Endodermal cell (in vitro differentiated cells): Measurements from ENCODE around the gene CNTNAP1. TPM values are rescaled to one million over a fixed set of nuclear protein-coding genes. Genes with fewer than 3 reads are reported as not detected.

Experiments
- DNase-seq: peaks from one replicate; pipeline ENCODE4 v3.0.0-alpha.2; 2017
- H3K27ac ChIP-seq: 2 replicates; pipeline ENCODE4 v1.5.1; 2013; ENCODE audit warnings: mild to moderate bottlenecking, low read depth, low read length, moderate library complexity
- H3K27me3 ChIP-seq: 2 replicates; pipeline ENCODE4 v1.6.1; 2013; ENCODE audit warnings: mild to moderate bottlenecking, low read length, moderate library complexity; ENCODE audit not compliant: insufficient read depth, control insufficient read depth, poor library complexity, severe bottlenecking
- H3K36me3 ChIP-seq: 2 replicates; pipeline ENCODE4 v1.7.0; 2013; ENCODE audit warnings: mild to moderate bottlenecking, low read length, moderate library complexity; ENCODE audit not compliant: control insufficient read depth, insufficient read depth
- H3K4me1 ChIP-seq: one replicate; pipeline ENCODE4 v1.7.0; 2013; ENCODE audit warnings: low read length; ENCODE audit not compliant: control insufficient read depth, insufficient read depth
- H3K4me3 ChIP-seq: 2 replicates; pipeline ENCODE4 v1.5.1; 2013; ENCODE audit warnings: mild to moderate bottlenecking, low read length, moderate library complexity
- H3K9ac ChIP-seq: 2 replicates; pipeline ENCODE4 v1.6.1; 2013; ENCODE audit warnings: mild to moderate bottlenecking, low read length, moderate library complexity; ENCODE audit not compliant: poor library complexity, severe bottlenecking; ENCODE audit errors: extremely low read depth
- H3K9me3 ChIP-seq: 2 replicates; pipeline ENCODE4 v1.6.1; 2013; ENCODE audit warnings: mild to moderate bottlenecking, low read length, moderate library complexity; ENCODE audit not compliant: control insufficient read depth
- H3K27ac Mint-ChIP-seq: 2 replicates; pipeline ENCODE4 v1.8.0; 2020; ENCODE audit warnings: mixed read lengths
- H3K27me3 Mint-ChIP-seq: 2 replicates; pipeline ENCODE4 v1.8.0; 2021; ENCODE audit warnings: mild to moderate bottlenecking, mixed read lengths; ENCODE audit not compliant: insufficient read depth
- H3K36me3 Mint-ChIP-seq: 2 replicates; pipeline ENCODE4 v1.8.0; 2020; ENCODE audit warnings: low read depth, mixed read lengths
- H3K4me1 Mint-ChIP-seq: 2 replicates; pipeline ENCODE4 v1.8.0; 2020; ENCODE audit warnings: mixed read lengths
- H3K4me3 Mint-ChIP-seq: 2 replicates; pipeline ENCODE4 v1.8.0; 2020; ENCODE audit warnings: mild to moderate bottlenecking, moderate library complexity, mixed read lengths
- H3K9me3 Mint-ChIP-seq: 2 replicates; pipeline ENCODE4 v1.8.0; 2020; ENCODE audit warnings: mild to moderate bottlenecking, mixed read lengths
- WGBS, 2 experiments: methylation state at CpG; one replicate each; pipeline versions ENCODE4 v1.1.5 to v1.1.7; 2013; ENCODE audit warnings: missing lambda C conversion rate in 2 of 2, mixed read lengths in 1 of 2; ENCODE audit not compliant: insufficient coverage in 1 of 2, insufficient read length in 1 of 2; 5-methylcytosine and 5-hydroxymethylcytosine counted together
- total RNA-seq, 2 donors: library from RNA; stranded (reverse); fragmentation: NEBNext Ultra II Directional in 1 of 2; extraction: Animal tissue kit (Norgen Biotek cat#: 25700) in 1 of 2; gene quantifications; 2 replicates in 1 of 2; 3 replicates in 1 of 2; pipeline ENCODE4 v1.2.1, GENCODE V29; 2021
- TF ChIP-seq, protein P1 (sequence below): fragments of 200-600 bp; sonication (generic); conservative IDR thresholded peaks from 2 replicates; pipeline ENCODE4 v1.5.0; 2021; ENCODE audit warnings: antibody characterized with exemption, mild to moderate bottlenecking

CNTNAP1 gene
- total RNA-seq, 2 donors from 2014 or later, result 9.9 to 18.9 TPM

DNA sequence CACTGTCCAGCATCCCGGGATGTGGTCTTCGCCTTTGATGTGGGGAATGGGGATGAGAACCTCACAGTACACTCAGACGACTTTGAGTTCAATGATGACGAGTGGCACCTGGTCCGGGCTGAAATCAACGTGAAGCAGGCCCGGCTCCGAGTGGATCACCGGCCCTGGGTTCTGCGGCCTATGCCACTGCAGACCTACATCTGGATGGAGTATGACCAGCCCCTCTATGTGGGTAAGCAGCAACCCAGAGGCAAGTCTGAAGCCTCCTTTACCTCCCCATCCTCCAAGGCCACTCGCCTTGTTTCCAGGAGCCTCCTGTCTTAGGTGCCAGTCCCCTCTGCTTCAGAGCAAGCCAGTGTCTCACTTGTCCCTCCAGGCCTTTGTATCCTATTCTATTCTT lies 10.2 kb downstream of the CNTNAP1 start:
- Histone ChIP-seq H3K27ac (no peak overlapping the region), H3K9me3 (no peaks in the 10 kb centered on the region), H3K4me3 (no peak overlapping the region), H3K9ac (no peak overlapping the region), H3K27me3 (no peaks in the 10 kb centered on the region), H3K4me1 (no peaks in the 10 kb centered on the region), H3K36me3 (peaks cover 11% of the 10 kb centered on the region)
- TF ChIP-seq, protein P1, sequence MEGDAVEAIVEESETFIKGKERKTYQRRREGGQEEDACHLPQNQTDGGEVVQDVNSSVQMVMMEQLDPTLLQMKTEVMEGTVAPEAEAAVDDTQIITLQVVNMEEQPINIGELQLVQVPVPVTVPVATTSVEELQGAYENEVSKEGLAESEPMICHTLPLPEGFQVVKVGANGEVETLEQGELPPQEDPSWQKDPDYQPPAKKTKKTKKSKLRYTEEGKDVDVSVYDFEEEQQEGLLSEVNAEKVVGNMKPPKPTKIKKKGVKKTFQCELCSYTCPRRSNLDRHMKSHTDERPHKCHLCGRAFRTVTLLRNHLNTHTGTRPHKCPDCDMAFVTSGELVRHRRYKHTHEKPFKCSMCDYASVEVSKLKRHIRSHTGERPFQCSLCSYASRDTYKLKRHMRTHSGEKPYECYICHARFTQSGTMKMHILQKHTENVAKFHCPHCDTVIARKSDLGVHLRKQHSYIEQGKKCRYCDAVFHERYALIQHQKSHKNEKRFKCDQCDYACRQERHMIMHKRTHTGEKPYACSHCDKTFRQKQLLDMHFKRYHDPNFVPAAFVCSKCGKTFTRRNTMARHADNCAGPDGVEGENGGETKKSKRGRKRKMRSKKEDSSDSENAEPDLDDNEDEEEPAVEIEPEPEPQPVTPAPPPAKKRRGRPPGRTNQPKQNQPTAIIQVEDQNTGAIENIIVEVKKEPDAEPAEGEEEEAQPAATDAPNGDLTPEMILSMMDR, result no peak
- H3K36me3 Mint-ChIP-seq, result peaks cover 14% of the 10 kb centered on the region
- no peaks in the 10 kb centered on the region for H3K9me3 Mint-ChIP-seq
- H3K4me1 Mint-ChIP-seq, result no peaks in the 10 kb centered on the region
- peaks cover 2% of the 10 kb centered on the region for H3K27me3 Mint-ChIP-seq
- H3K27ac Mint-ChIP-seq, result no peak overlapping the region
- no peak overlapping the region for H3K4me3 Mint-ChIP-seq
- DNase-seq, result no peak
- 92 to 93% methylated on average over 10 to 11 of the region's 11 CpGs for WGBS, 2 experiments

DNA sequence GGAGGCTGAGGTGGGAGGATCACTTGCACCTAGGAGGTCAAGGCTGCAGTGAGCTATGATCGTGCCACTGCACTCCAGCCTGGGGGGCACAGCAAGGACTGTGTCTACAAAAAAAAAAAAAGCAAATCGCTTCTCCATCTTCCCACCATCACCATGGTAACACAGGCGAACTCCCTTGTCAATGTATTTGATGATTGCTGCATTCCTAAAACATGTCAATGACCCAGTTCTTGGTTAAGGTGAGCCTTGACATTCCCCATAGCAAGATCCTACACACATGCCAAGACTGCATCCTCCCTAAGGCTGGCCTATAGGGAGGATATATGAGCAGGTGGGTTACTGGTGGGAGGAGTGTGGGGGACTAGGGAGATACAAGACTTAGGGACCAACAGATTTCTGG lies 12.2 kb downstream of the CNTNAP1 start:
- DNase-seq, result no peak
- Histone ChIP-seq H3K36me3 (peaks cover 6% of the 10 kb centered on the region), H3K9ac (no peak overlapping the region), H3K4me3 (no peak overlapping the region), H3K4me1 (peaks cover 5% of the 10 kb centered on the region), H3K27me3 (no peaks in the 10 kb centered on the region), H3K9me3 (no peaks in the 10 kb centered on the region), H3K27ac (no peak overlapping the region)
- H3K27me3 Mint-ChIP-seq, result no peaks in the 10 kb centered on the region
- H3K4me1 Mint-ChIP-seq, result peaks cover 7% of the 10 kb centered on the region
- TF ChIP-seq, protein P1, result no peak
- no peak overlapping the region for H3K4me3 Mint-ChIP-seq
- H3K36me3 Mint-ChIP-seq, result peaks cover 12% of the 10 kb centered on the region
- no peaks in the 10 kb centered on the region for H3K9me3 Mint-ChIP-seq
- WGBS, 2 experiments, result 91% methylated on average over 3 of the region's 3 CpGs; no CpG with 5 or more reads in 1 of the 2 experiments
- no peak overlapping the region for H3K27ac Mint-ChIP-seq

DNA sequence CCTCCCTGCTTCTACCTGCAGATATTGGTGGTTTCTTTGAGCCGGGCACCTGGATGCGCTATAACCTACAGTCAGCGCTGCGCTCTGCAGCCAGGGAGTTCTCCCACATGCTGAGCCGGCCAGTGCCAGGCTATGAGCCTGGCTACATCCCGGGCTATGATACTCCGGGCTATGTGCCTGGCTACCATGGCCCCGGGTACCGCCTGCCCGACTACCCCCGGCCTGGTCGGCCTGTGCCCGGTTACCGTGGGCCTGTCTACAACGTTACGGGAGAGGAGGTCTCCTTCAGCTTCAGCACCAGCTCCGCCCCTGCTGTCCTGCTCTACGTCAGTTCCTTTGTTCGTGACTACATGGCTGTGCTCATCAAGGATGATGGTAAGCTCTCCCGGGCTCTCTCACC lies 13.2 kb downstream of the CNTNAP1 start:
- Histone ChIP-seq H3K36me3 (peaks cover 3% of the 10 kb centered on the region), H3K9ac (no peak overlapping the region), H3K4me1 (peaks cover 5% of the 10 kb centered on the region), H3K9me3 (no peaks in the 10 kb centered on the region), H3K27me3 (no peaks in the 10 kb centered on the region), H3K4me3 (no peak overlapping the region), H3K27ac (no peak overlapping the region)
- TF ChIP-seq, protein P1, result no peak
- Mint-ChIP-seq H3K27me3 (no peaks in the 10 kb centered on the region), H3K4me1 (peaks cover 8% of the 10 kb centered on the region), H3K36me3 (peaks cover 12% of the 10 kb centered on the region), H3K9me3 (no peaks in the 10 kb centered on the region), H3K27ac (no peak overlapping the region), H3K4me3 (no peak overlapping the region)
- DNase-seq, result no peak
- 96% methylated on average over 14 to 20 of the region's 20 CpGs for WGBS, 2 experiments
